K562 (cell line): ENCODE data around the gene ZDHHC3. TPM values are rescaled to one million over a fixed set of nuclear protein-coding genes. Genes with fewer than 3 reads are reported as not detected.

Experiments used
- ATAC-seq: fragments of 200-7000 bp; cut with Tn5 transposase; 3 replicates; pipeline ENCODE4 v1.9.1; 2020; ENCODE audit warnings: moderate library complexity
- BruUV-seq: library from RNA; stranded (reverse); fragments of 400-500 nt; replicated peaks from 2 replicates; lab custom pipeline; 2021; lab: Mats Ljungman, UMichigan
- CTCF ChIA-PET: fragments of 300-600 bp; formaldehyde crosslinking; extraction: SDS; loops from one replicate; lab custom pipeline; 2021; ENCODE audit warnings: low intra/inter-chr PET ratio; lab: Yijun Ruan, JAX
- POLR2A ChIA-PET: fragments of 300-600, 350-650 bp; sonication (Branson Sonifier 250); formaldehyde crosslinking; extraction: SDS; loops from one replicate; lab custom pipeline; 2021; ENCODE audit warnings: antibody characterized with exemption, inconsistent platforms; lab: Yijun Ruan, JAX
- DNase-seq, 4 experiments: peaks; one replicate each; pipeline versions ENCODE4 v3.0.0 to v3.0.0-alpha.2; 2011 to 2018; ENCODE audit warnings: low spot score in 3 of 4, mixed read lengths in 3 of 4; ENCODE audit errors: extremely low read depth in 1 of 4
- FAIRE-seq: peaks from 2 replicates; lab custom pipeline; 2011; peaks lifted over from hg19 to GRCh38; lab: Jason Lieb, UNC
- H2AFZ ChIP-seq: 2 replicates; pipeline ENCODE4 v1.6.0; 2011; ENCODE audit warnings: low read depth, low read length, control low read depth, inconsistent platforms
- H3K27ac ChIP-seq: fragments of 200-600 bp; 3 replicates; pipeline ENCODE4 v1.8.0; 2011; ENCODE audit warnings: low read depth, mild to moderate bottlenecking, control low read depth, inconsistent platforms, low read length, moderate library complexity, mixed read lengths; ENCODE audit errors: extremely low read depth
- H3K27me3 ChIP-seq, 2 experiments: fragments of 300-600 bp in 1 of 2; 2 replicates in 1 of 2; 3 replicates in 1 of 2; pipeline versions ENCODE4 v1.6.0 to v1.8.0; 2011; ENCODE audit warnings: inconsistent platforms in 2 of 2, low read length in 2 of 2, mild to moderate bottlenecking in 1 of 2, mixed read lengths in 1 of 2, moderate library complexity in 1 of 2; ENCODE audit not compliant: control insufficient read depth in 2 of 2, insufficient read depth in 2 of 2
- H3K36me3 ChIP-seq: fragments of 300-600 bp; 3 replicates; pipeline ENCODE4 v1.8.0; 2011; ENCODE audit warnings: mild to moderate bottlenecking, low read length, inconsistent platforms; ENCODE audit not compliant: control insufficient read depth, insufficient read depth
- H3K4me1 ChIP-seq, 2 experiments: fragments of 200-600 bp in 1 of 2; replicated peaks in 1 of 2; 2 replicates in 1 of 2; 3 replicates in 1 of 2; pipeline versions ENCODE4 v1.5.1 to v1.8.0; 2011; ENCODE audit warnings: inconsistent platforms in 2 of 2, low read length in 2 of 2, mild to moderate bottlenecking in 1 of 2, mixed read lengths in 1 of 2, moderate library complexity in 1 of 2; ENCODE audit not compliant: control insufficient read depth in 2 of 2, insufficient read depth in 2 of 2
- H3K4me2 ChIP-seq: 2 replicates; pipeline ENCODE4 v1.6.1; 2011; ENCODE audit warnings: low read length, control low read depth, inconsistent platforms, mixed read lengths; ENCODE audit not compliant: insufficient read depth
- H3K4me3 ChIP-seq: fragments of 200-600 bp; sonication (generic), shearing (Covaris generic); 2 replicates; pipeline ENCODE4 v1.5.1; 2016; ENCODE audit warnings: control low read depth, inconsistent platforms
- H3K79me2 ChIP-seq: fragments of 200-600 bp; 3 replicates; pipeline ENCODE4 v1.8.0; 2011; ENCODE audit warnings: low read length, inconsistent platforms; ENCODE audit not compliant: control insufficient read depth, insufficient read depth
- H3K9ac ChIP-seq, 2 experiments: 2 replicates each; pipeline versions ENCODE4 v1.6.0 to v1.6.1; 2011; ENCODE audit warnings: low read depth in 2 of 2, low read length in 2 of 2, control low read depth in 1 of 2, inconsistent platforms in 1 of 2, mild to moderate bottlenecking in 1 of 2, mixed read lengths in 1 of 2; ENCODE audit not compliant: insufficient read depth in 1 of 2
- H3K9me1 ChIP-seq: one replicate; pipeline ENCODE4 v1.6.0; 2011; ENCODE audit warnings: inconsistent platforms, mild to moderate bottlenecking, low read length, moderate library complexity; ENCODE audit not compliant: control insufficient read depth, insufficient read depth
- H3K9me3 ChIP-seq: replicated peaks from 2 replicates; pipeline ENCODE4 v1.5.1; 2011; ENCODE audit warnings: low read depth, low read length, inconsistent platforms; ENCODE audit not compliant: control insufficient read depth, insufficient read depth
- H4K20me1 ChIP-seq: replicated peaks from 2 replicates; pipeline ENCODE4 v1.6.1; 2011; ENCODE audit warnings: low read length, inconsistent platforms, mixed read lengths; ENCODE audit not compliant: control insufficient read depth, insufficient read depth
- BCOR ChIP-seq: fragments of 450-650 bp; IDR thresholded peaks from 2 replicates; pipeline ENCODE4 v1.6.1; 2016
- HNRNPH1 ChIP-seq: fragments of 200-400 bp; formaldehyde crosslinking; optimal IDR thresholded peaks from 2 replicates; pipeline ENCODE3; 2017; ENCODE audit warnings: low read depth, mild to moderate bottlenecking, low read length, moderate library complexity
- JUND ChIP-seq, 2 experiments: IDR thresholded peaks; 2 replicates in 1 of 2; 3 replicates in 1 of 2; pipeline ENCODE4 v1.6.1; 2011; ENCODE audit warnings: borderline replicate concordance in 2 of 2, low read depth in 2 of 2, low read length in 2 of 2, improper control_type of control experiment in 1 of 2, missing biosample characterization in 1 of 2, missing genetic modification characterization in 1 of 2, missing genetic modification reagents in 1 of 2
- NBN ChIP-seq: fragments of 450-650 bp; IDR thresholded peaks from 2 replicates; pipeline ENCODE4 v1.6.1; 2016; ENCODE audit warnings: low read depth, mild to moderate bottlenecking
- NFRKB ChIP-seq: fragments of 450-650 bp; IDR thresholded peaks from 2 replicates; pipeline ENCODE4 v1.6.1; 2016; ENCODE audit warnings: low read depth
- PCBP1 ChIP-seq: fragments of 200-400 bp; formaldehyde crosslinking; IDR thresholded peaks from 2 replicates; pipeline ENCODE4 v1.6.1; 2018; ENCODE audit warnings: mild to moderate bottlenecking, low read depth, low read length; ENCODE audit not compliant: poor library complexity, severe bottlenecking
- ZNF3 ChIP-seq: fragments of 250-450 bp; sonication (Bioruptor Pico); IDR thresholded peaks from 2 replicates; pipeline ENCODE4 v1.5.0; 2021; ENCODE audit warnings: mild to moderate bottlenecking, moderate library complexity
- WGBS: fragments of 100-300 bp; shearing (Covaris generic); methylation state at CpG from one replicate; pipeline ENCODE4 v1.1.6; 2016; ENCODE audit warnings: low coverage, mixed read lengths; ENCODE audit not compliant: insufficient coverage; ENCODE audit errors: missing lambda C conversion rate; 5-methylcytosine and 5-hydroxymethylcytosine counted together
- in situ Hi-C: fragments of 300-500 bp; cut with MboI; formaldehyde crosslinking; loops from 4 replicates; pipeline ENCODE4 v1.15.0; 2018; ENCODE audit warnings: inconsistent platforms, mixed read lengths
- intact Hi-C: fragments of 100-400 bp; cut with micrococcal nuclease; formaldehyde crosslinking; loops from 2 replicates; pipeline ENCODE4 v1.14.2; 2022
- polyA plus RNA-seq, 8 experiments: library from polyadenylated mRNA; depleted of rRNA in 4 of 8; stranded (reverse) in 5 of 8; unstranded in 3 of 8; fragments of >200 nt; fragmentation: Nextera tagmentation in 2 of 8; fragmentation: Illumina TruSeq in 1 of 8; extraction: Ambion mirVana in 2 of 8; extraction: Trizol in 1 of 8; gene quantifications; 2 replicates each; pipeline versions ENCODE4 v1.2.1 to v1.2.3, GENCODE V29; 2011 to 2014; ENCODE audit warnings: inconsistent platforms in 1 of 8, missing spikeins in 1 of 8
- total RNA-seq, 7 experiments: library from RNA; depleted of rRNA in 6 of 7; stranded (reverse); fragments of >200 nt in 6 of 7; fragmentation: Illumina TruSeq in 2 of 7; extraction: Trizol in 2 of 7; gene quantifications; 2 replicates each; pipeline versions ENCODE4 v1.2.1 to v1.2.3, GENCODE V29; 2011 to 2021; ENCODE audit warnings: low replicate concordance in 1 of 7
- TF ChIP-seq, protein P1 (sequence below): fragments of 250-450 bp; sonication (Bioruptor Pico); IDR thresholded peaks from 2 replicates; pipeline ENCODE4 v1.8.0; 2022; ENCODE audit warnings: inconsistent platforms
- TF ChIP-seq, protein P2 (sequence below): fragments of 250-450 bp; sonication (Bioruptor Pico); IDR thresholded peaks from 2 replicates; pipeline ENCODE4 v1.8.0; 2022; ENCODE audit warnings: moderate library complexity, mild to moderate bottlenecking, inconsistent platforms
- TF ChIP-seq, protein P3 (sequence below): sonication (generic); IDR thresholded peaks from 2 replicates; pipeline ENCODE4 v1.6.1; 2016
- TF ChIP-seq, protein P4 (sequence below): fragments of 450-650 bp; IDR thresholded peaks from 2 replicates; pipeline ENCODE4 v1.6.1; 2016
- TF ChIP-seq, protein P5 (sequence below): fragments of 450-650 bp; IDR thresholded peaks from 2 replicates; pipeline ENCODE4 v1.7.1; 2018; ENCODE audit warnings: mild to moderate bottlenecking, low read depth; ENCODE audit not compliant: partially characterized antibody

The ZDHHC3 gene
- total and polyA plus RNA-seq, 9 of the 15 experiments (the other 6 are each of a cell fraction or from before 2014, with no cell fraction given): 10.3 to 120 (median 67.2) TPM

DNA sequence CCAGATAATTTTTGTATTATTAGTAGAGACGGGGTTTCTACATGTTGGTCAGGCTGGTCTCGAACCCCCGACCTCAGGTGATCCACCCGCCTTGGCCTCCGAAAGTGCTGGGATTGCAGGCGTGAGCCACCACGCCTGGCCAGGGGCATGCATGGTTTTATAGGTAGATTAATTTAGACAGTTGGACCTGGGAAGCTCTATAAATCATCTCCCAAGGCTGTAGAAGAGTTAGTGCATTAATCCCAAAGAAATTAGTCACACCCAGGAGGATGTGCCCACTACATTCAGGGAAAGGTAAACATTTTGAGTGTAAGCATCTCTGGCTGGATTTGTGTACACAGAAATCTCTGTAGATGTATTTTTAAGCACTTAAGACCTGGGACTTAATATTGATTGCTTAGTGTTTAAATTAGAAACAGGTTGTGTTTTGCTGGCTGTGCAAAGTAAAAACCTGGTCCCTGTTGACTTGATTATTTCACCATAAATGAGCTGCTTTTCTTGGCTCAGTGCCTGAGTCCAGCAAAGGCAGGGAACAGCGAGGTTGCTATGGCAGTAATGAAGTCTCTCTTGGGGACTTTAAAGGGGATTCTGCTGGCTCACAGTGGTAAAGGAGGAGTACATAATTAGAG is 19.3 kb upstream of the ZDHHC3 start:
- DNase-seq (no peak), ATAC-seq (no peak), FAIRE-seq (no peak)
- Histone ChIP-seq H3K4me3 (no peak overlapping the region), H3K27ac (no peak overlapping the region), H3K4me2 (no peak overlapping the region), H2AFZ (no peak overlapping the region), H3K4me1 (no peaks in the 10 kb centered on the region; a peak in 1 of 5 replicates), H3K27me3 (no peaks in the 10 kb centered on the region), H3K9me3 (no peaks in the 10 kb centered on the region), H3K79me2 (peaks cover 36% of the 10 kb centered on the region), H3K9ac (no peak overlapping the region), H3K9me1 (peaks cover 6% of the 10 kb centered on the region), H4K20me1 (peaks cover 8% of the 10 kb centered on the region; the same call in 1 of the 2 replicates), H3K36me3 (peaks cover 97% of the 10 kb centered on the region)
- ChIA-PET POLR2A (interaction anchor here (0.7 kb wide), 1 partner anchor 181 kb away, joined by 3 read pairs; no protein-coding TSS in a partner anchor), CTCF (interaction anchor here (0.6 kb wide), 1 partner anchor 23 kb away, joined by 3 read pairs; no protein-coding TSS in a partner anchor)
- WGBS: 97% methylated on average over 8 of the region's 8 CpGs
- in situ Hi-C loops: no loop called here
- BruUV-seq: no TSS peak
- intact Hi-C loops: loop anchor here (10.0 kb wide), 1 partner anchor 670 kb away; no protein-coding TSS in a partner anchor
- TF ChIP-seq, protein P1, sequence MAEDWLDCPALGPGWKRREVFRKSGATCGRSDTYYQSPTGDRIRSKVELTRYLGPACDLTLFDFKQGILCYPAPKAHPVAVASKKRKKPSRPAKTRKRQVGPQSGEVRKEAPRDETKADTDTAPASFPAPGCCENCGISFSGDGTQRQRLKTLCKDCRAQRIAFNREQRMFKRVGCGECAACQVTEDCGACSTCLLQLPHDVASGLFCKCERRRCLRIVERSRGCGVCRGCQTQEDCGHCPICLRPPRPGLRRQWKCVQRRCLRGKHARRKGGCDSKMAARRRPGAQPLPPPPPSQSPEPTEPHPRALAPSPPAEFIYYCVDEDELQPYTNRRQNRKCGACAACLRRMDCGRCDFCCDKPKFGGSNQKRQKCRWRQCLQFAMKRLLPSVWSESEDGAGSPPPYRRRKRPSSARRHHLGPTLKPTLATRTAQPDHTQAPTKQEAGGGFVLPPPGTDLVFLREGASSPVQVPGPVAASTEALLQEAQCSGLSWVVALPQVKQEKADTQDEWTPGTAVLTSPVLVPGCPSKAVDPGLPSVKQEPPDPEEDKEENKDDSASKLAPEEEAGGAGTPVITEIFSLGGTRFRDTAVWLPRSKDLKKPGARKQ (CRISPR knock-in tag): no peak
- TF ChIP-seq NBN (no peak), NFRKB (no peak), PCBP1 (no peak), HNRNPH1 (no peak), JUND (IDR thresholded peaks at IDR 0.05; ENCODE audit: borderline replicate concordance, low read depth, low read length) (no peak), JUND (tag; IDR thresholded peaks at IDR 0.05; ENCODE audit: borderline replicate concordance, low read depth, low read length) (no peak), ZNF3 (CRISPR knock-in tag) (no peak), BCOR (no peak)
- TF ChIP-seq, protein P2, sequence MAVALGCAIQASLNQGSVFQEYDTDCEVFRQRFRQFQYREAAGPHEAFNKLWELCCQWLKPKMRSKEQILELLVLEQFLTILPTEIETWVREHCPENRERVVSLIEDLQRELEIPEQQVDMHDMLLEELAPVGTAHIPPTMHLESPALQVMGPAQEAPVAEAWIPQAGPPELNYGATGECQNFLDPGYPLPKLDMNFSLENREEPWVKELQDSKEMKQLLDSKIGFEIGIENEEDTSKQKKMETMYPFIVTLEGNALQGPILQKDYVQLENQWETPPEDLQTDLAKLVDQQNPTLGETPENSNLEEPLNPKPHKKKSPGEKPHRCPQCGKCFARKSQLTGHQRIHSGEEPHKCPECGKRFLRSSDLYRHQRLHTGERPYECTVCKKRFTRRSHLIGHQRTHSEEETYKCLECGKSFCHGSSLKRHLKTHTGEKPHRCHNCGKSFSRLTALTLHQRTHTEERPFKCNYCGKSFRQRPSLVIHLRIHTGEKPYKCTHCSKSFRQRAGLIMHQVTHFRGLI (CRISPR knock-in tag): no peak
- TF ChIP-seq, protein P3, sequence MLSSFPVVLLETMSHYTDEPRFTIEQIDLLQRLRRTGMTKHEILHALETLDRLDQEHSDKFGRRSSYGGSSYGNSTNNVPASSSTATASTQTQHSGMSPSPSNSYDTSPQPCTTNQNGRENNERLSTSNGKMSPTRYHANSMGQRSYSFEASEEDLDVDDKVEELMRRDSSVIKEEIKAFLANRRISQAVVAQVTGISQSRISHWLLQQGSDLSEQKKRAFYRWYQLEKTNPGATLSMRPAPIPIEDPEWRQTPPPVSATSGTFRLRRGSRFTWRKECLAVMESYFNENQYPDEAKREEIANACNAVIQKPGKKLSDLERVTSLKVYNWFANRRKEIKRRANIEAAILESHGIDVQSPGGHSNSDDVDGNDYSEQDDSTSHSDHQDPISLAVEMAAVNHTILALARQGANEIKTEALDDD: no peak
- TF ChIP-seq, protein P4, sequence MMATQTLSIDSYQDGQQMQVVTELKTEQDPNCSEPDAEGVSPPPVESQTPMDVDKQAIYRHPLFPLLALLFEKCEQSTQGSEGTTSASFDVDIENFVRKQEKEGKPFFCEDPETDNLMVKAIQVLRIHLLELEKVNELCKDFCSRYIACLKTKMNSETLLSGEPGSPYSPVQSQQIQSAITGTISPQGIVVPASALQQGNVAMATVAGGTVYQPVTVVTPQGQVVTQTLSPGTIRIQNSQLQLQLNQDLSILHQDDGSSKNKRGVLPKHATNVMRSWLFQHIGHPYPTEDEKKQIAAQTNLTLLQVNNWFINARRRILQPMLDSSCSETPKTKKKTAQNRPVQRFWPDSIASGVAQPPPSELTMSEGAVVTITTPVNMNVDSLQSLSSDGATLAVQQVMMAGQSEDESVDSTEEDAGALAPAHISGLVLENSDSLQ: no peak
- TF ChIP-seq, protein P5, sequence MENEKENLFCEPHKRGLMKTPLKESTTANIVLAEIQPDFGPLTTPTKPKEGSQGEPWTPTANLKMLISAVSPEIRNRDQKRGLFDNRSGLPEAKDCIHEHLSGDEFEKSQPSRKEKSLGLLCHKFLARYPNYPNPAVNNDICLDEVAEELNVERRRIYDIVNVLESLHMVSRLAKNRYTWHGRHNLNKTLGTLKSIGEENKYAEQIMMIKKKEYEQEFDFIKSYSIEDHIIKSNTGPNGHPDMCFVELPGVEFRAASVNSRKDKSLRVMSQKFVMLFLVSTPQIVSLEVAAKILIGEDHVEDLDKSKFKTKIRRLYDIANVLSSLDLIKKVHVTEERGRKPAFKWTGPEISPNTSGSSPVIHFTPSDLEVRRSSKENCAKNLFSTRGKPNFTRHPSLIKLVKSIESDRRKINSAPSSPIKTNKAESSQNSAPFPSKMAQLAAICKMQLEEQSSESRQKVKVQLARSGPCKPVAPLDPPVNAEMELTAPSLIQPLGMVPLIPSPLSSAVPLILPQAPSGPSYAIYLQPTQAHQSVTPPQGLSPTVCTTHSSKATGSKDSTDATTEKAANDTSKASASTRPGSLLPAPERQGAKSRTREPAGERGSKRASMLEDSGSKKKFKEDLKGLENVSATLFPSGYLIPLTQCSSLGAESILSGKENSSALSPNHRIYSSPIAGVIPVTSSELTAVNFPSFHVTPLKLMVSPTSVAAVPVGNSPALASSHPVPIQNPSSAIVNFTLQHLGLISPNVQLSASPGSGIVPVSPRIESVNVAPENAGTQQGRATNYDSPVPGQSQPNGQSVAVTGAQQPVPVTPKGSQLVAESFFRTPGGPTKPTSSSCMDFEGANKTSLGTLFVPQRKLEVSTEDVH: no peak
